GM12865 (cell line): ENCODE measurements around the gene ALPL.
A peak's percentile ranks its signal among the peaks of the same experiment; 100 is the strongest.

Experiments
- DNase-seq: peaks from one replicate; pipeline ENCODE4 v3.0.0; 2010; ENCODE audit warnings: low read depth
- H3K4me3 ChIP-seq: 2 replicates; pipeline ENCODE4 v1.5.1; 2011; ENCODE audit warnings: mild to moderate bottlenecking, low read depth, low read length, control low read depth
- TF ChIP-seq, protein P1 (sequence below): IDR thresholded peaks from 2 replicates; pipeline ENCODE4 v1.5.1; 2011; ENCODE audit warnings: low read length, control low read depth, low read depth, inconsistent platforms; ENCODE audit not compliant: insufficient read depth; ENCODE audit errors: missing control alignments

ALPL gene

GRCh38 chr1:21604208-21604957, 95.2 kb downstream of the ALPL start:
- H3K4me3 ChIP-seq, result no peak overlapping the region
- TF ChIP-seq, protein P1, sequence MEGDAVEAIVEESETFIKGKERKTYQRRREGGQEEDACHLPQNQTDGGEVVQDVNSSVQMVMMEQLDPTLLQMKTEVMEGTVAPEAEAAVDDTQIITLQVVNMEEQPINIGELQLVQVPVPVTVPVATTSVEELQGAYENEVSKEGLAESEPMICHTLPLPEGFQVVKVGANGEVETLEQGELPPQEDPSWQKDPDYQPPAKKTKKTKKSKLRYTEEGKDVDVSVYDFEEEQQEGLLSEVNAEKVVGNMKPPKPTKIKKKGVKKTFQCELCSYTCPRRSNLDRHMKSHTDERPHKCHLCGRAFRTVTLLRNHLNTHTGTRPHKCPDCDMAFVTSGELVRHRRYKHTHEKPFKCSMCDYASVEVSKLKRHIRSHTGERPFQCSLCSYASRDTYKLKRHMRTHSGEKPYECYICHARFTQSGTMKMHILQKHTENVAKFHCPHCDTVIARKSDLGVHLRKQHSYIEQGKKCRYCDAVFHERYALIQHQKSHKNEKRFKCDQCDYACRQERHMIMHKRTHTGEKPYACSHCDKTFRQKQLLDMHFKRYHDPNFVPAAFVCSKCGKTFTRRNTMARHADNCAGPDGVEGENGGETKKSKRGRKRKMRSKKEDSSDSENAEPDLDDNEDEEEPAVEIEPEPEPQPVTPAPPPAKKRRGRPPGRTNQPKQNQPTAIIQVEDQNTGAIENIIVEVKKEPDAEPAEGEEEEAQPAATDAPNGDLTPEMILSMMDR, result no peak
- no peak for DNase-seq

- no peak overlapping the region for H3K4me3 ChIP-seq
- no peak for DNase-seq
- TF ChIP-seq, protein P1, result peak; percentile 2
Observed at GRCh38 chr1:21605012-21605715, 95.9 kb downstream of the ALPL start.

DNA sequence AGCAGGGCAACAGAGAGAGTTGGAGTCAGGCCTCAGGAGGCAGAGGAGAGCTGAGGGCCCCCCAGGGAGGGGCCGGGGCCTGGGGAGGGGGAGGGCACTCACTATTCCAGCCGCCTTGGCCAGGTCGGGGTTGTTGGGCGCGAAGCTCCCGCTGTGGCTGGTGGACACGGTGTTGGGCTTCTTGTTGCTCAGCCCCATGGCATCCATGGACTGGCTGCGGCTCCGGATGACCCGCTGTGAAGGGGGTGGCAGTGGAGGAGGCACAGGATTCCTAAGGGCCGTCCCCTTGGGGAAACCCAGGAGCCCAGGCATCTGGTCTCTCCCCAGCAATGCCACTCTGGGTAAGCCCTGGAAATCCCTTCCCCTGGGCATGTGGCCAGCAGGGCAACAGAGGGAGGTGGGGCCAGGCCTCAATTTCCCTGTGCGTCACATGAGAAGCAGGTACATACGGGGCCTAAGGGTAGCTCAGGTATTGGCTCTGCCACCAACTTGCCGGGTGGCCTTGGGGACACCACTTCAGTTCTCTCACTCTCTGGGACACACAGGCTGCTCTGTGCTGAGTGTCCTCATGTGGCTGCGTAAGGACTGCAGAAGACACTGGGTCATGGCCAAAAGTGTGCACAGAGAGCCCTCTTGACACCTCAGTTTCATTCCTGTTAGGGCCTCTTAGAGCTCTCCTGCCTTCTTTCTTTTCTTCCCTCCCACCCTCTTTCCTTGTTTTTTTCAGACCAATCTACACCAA, 96.9 kb downstream of the ALPL start:
- DNase-seq, result no peak

DNA sequence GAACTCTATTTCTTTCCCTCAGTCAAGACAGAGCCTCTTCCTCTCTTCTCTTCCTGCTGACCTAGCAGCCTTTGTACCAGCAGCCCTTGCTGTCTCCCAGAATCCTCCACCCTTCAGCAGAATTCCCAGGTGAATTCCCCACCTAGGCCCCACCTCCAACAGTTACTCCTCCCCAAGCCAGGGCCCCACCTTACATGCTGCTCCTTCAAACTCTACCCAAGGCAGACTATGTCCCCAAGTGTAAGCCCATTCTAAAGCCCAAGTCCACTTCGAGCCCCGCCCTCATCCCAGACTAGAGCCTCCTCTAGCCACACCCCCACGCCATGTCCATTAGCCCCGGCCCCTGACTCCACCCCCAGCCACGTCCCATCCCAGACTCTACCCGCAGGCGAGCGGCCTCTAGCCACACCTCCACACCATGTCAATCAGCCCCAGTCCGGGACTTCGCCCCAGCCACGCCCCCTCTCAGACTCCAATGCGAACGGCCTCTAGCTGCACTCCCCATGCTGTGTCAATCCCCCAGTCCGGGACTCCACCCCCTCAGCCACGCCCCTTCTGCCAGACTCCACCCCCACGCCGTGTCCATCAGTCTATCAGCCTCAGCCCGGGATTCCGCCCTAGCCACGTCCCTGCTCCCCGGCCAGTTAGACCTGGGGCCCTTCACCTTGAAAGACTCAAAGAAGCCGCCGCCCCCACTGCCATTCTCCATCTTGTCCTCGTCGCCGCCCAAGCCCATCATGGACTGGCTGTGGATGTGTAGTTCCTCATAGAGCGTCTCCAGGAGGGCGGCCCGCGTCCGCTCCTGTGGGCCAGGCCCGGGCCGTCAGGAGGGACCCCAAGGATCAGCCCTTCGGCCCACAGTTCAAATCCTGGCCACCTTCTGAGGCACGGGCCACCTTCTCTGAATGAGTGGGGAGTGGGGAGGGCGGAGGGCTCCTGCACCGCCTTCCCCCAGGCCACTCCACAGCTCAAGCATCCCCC, 98.6 kb downstream of the ALPL start:
- H3K4me3 ChIP-seq, result no peak overlapping the region
- DNase-seq, result peak; percentile 85
- TF ChIP-seq, protein P1, result no peak

More for the DNA sequence above, 96.9 kb downstream of the ALPL start:
- TF ChIP-seq, protein P1, result no peak
- no peak overlapping the region for H3K4me3 ChIP-seq

DNA sequence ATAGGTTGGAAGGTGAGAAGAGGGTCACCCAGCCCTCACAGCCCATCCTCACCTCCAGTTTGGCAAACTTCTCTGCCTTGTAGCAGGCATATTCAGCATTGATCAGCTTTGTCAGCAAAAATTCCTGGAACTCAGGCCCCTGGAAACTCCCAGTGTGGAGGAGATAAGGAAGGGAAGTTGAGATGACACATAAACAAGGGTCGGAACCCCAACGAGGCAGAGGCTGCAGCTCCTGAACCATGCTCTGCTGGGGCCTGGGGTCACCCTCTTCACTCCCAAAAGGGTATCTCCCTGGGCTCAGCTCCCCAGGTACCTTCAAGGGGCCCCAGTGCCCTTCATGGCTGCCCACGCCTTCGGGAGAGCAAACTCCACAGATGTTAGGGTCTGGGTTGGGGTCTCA, 99.6 kb downstream of the ALPL start:
- TF ChIP-seq, protein P1, result no peak
- no peak for DNase-seq
- H3K4me3 ChIP-seq, result no peak overlapping the region

GRCh38 chr1:21610027-21610426, 100.8 kb downstream of the ALPL start:
- no peak for DNase-seq
- no peak overlapping the region for H3K4me3 ChIP-seq
- TF ChIP-seq, protein P1, result no peak
